Sigmoid colon (tissue), 7 donors: ENCODE measurements around the gene PRDM9. TPM values are rescaled to one million over a fixed set of nuclear protein-coding genes. Genes with fewer than 3 reads are reported as not detected.
"Not testable (repeated sequence)": the region's sequence is repeated elsewhere in the genome, so short reads cannot be mapped to it uniquely, and the experiment has no call there.

Experiments used
- DNase-seq: peaks from one replicate; pipeline ENCODE4 v3.0.0-alpha.2; 2019
- H3K27ac ChIP-seq, 4 donors: fragments of 200-600 bp; sonication (generic); one replicate each; pipeline ENCODE4 v1.5.1; 2016 to 2019; ENCODE audit warnings: mild to moderate bottlenecking in 1 of 4
- H3K27me3 ChIP-seq, 3 donors: fragments of 200-600 bp; sonication (generic); one replicate each; pipeline ENCODE4 v1.5.1; 2019; ENCODE audit warnings: mild to moderate bottlenecking in 1 of 3
- H3K36me3 ChIP-seq, 4 donors: fragments of 200-600 bp; sonication (generic); one replicate each; pipeline ENCODE4 v1.5.1; 2016 to 2019
- H3K4me1 ChIP-seq, 4 donors: fragments of 200-600 bp; sonication (generic); one replicate each; pipeline ENCODE4 v1.5.1; 2017 to 2019
- H3K4me3 ChIP-seq, 4 donors: fragments of 200-600 bp; sonication (generic); one replicate each; pipeline ENCODE4 v1.5.1; 2017 to 2019; ENCODE audit warnings: mild to moderate bottlenecking in 2 of 4, moderate library complexity in 1 of 4
- H3K9me3 ChIP-seq, 4 donors: fragments of 200-600 bp in 3 of 4; sonication (generic) in 3 of 4; one replicate each; pipeline versions ENCODE4 v1.5.1 to v1.6.1; 2013 to 2019
- EP300 ChIP-seq, 4 donors: sonication (generic); formaldehyde crosslinking; IDR thresholded peaks; one replicate each; pipeline ENCODE4 v1.6.1; 2017; ENCODE audit warnings: antibody characterized with exemption in 4 of 4
- POLR2A ChIP-seq, 2 donors: fragments of 450-650 bp; IDR thresholded peaks; one replicate each; pipeline ENCODE4 v1.6.1; 2016; ENCODE audit warnings: antibody characterized with exemption in 2 of 2, mild to moderate bottlenecking in 2 of 2, moderate library complexity in 2 of 2
- POLR2AphosphoS5 ChIP-seq, 4 donors: sonication (generic); formaldehyde crosslinking; IDR thresholded peaks; one replicate each; pipeline ENCODE4 v1.6.1; 2017; ENCODE audit warnings: antibody characterized with exemption in 4 of 4
- WGBS, 2 donors: extraction: QIAGEN DNeasy Blood & Tissue Kit; methylation state at CpG; one replicate each; pipeline ENCODE4 v1.1.7; 2013; 5-methylcytosine and 5-hydroxymethylcytosine counted together
- intact Hi-C: fragments of 100-400 bp; cut with DNase I; formaldehyde crosslinking; loops from one replicate; pipeline ENCODE4 v1.15.1; 2023
- polyA plus RNA-seq, 3 donors: library from polyadenylated mRNA; stranded (reverse); fragments of 200-250 nt; gene quantifications; one replicate each; pipeline ENCODE4 v1.2.3, GENCODE V29; 2013
- total RNA-seq, 4 donors: library from RNA; depleted of rRNA; stranded (reverse); fragments of >200 nt; gene quantifications; one replicate each; pipeline ENCODE4 v1.1.0, GENCODE V29; 2016
- TF ChIP-seq, protein P1 (sequence below), 4 experiments: fragments of 450-650 bp in 3 of 4; fragments of 200-600 bp in 1 of 4; IDR thresholded peaks; one replicate each; pipeline ENCODE4 v1.5.1; 2016 to 2019; ENCODE audit warnings: antibody characterized with exemption in 4 of 4, mild to moderate bottlenecking in 3 of 4, moderate library complexity in 2 of 4
- donor health status: healthy with polysubstance abuse.
- donor health status: Bipolar disorder and iron deficiency.
- donor health status: healthy.

The PRDM9 gene
- total and polyA plus RNA-seq, 7 donors = not detected

- intact Hi-C loops = no loop called here
- peaks cover 0 to 4% (median 0%) of the 10 kb centered on the region in 4 donors for H3K9me3 ChIP-seq
- no peak overlapping the region for H3K27ac ChIP-seq
- DNase-seq = no peak
- no peaks in the 10 kb centered on the region for H3K4me1 ChIP-seq
- WGBS, 2 donors = 87 to 93% methylated on average over 2 of the region's 2 CpGs
- TF ChIP-seq, protein P1, sequence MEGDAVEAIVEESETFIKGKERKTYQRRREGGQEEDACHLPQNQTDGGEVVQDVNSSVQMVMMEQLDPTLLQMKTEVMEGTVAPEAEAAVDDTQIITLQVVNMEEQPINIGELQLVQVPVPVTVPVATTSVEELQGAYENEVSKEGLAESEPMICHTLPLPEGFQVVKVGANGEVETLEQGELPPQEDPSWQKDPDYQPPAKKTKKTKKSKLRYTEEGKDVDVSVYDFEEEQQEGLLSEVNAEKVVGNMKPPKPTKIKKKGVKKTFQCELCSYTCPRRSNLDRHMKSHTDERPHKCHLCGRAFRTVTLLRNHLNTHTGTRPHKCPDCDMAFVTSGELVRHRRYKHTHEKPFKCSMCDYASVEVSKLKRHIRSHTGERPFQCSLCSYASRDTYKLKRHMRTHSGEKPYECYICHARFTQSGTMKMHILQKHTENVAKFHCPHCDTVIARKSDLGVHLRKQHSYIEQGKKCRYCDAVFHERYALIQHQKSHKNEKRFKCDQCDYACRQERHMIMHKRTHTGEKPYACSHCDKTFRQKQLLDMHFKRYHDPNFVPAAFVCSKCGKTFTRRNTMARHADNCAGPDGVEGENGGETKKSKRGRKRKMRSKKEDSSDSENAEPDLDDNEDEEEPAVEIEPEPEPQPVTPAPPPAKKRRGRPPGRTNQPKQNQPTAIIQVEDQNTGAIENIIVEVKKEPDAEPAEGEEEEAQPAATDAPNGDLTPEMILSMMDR (IDR thresholded peaks at IDR 0.05) = no peak
- no peak for TF ChIP-seq POLR2A (IDR thresholded peaks at IDR 0.05)
- no peak for TF ChIP-seq POLR2AphosphoS5 (IDR thresholded peaks at IDR 0.05)
- no peak for TF ChIP-seq EP300 (IDR thresholded peaks at IDR 0.05)
- H3K4me3 ChIP-seq = no peak overlapping the region
- no peaks in the 10 kb centered on the region for H3K27me3 ChIP-seq
- H3K36me3 ChIP-seq = no peaks in the 10 kb centered on the region
These were observed 24.3 kb upstream of the PRDM9 start for GRCh38 chr5:23483090-23483489.

GRCh38 chr5:23484096-23484495, 23.3 kb upstream of the PRDM9 start:
- Histone ChIP-seq H3K4me3 (no peak overlapping the region), H3K4me1 (no peaks in the 10 kb centered on the region), H3K27me3 (no peaks in the 10 kb centered on the region), H3K36me3 (no peaks in the 10 kb centered on the region), H3K9me3 (peaks cover 0 to 4% (median 0%) of the 10 kb centered on the region in 4 donors), H3K27ac (no peak overlapping the region)
- 77 to 85% methylated on average over 5 of the region's 5 CpGs for WGBS, 2 donors
- no peak for TF ChIP-seq POLR2AphosphoS5 (IDR thresholded peaks at IDR 0.05)
- TF ChIP-seq, protein P1 (IDR thresholded peaks at IDR 0.05) = no peak
- TF ChIP-seq POLR2A (IDR thresholded peaks at IDR 0.05) = no peak
- no peak for TF ChIP-seq EP300 (IDR thresholded peaks at IDR 0.05)
- intact Hi-C loops = no loop called here
- DNase-seq = no peak

DNA sequence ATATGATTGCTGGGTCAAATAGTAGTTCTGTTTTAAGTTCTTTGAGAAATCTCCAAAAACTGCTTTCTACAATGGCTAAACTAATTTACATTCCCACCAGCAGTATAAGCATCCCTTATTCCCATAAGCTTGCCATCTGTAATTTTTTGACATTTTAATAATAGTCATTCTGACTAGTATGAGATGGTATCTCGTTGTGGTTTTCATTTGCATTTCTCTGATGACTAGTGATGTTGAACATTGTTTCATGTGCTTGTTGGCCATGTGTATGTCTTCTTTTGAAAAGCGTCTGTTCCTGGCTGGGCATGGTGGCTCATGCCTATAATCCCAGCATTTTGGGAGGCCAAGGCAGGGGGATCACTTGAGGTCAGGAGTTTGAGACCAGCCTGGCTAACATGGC, 21.2 kb upstream of the PRDM9 start:
- H3K4me1 ChIP-seq = not testable (repeated sequence)
- 69 to 83% methylated on average over 2 of the region's 2 CpGs for WGBS, 2 donors

GRCh38 chr5:23490993-23491392, 16.4 kb upstream of the PRDM9 start:
- Histone ChIP-seq H3K27me3 (no peaks in the 10 kb centered on the region), H3K4me3 (no peak overlapping the region), H3K9me3 (peaks cover 0 to under 1% (median 0%) of the 10 kb centered on the region in 4 donors), H3K4me1 (no peaks in the 10 kb centered on the region), H3K36me3 (no peaks in the 10 kb centered on the region), H3K27ac (no peak overlapping the region)
- DNase-seq = no peak
- intact Hi-C loops = no loop called here
- WGBS, 2 donors = 41 to 88% methylated on average over 1 of the region's 1 CpG
- TF ChIP-seq, protein P1 (IDR thresholded peaks at IDR 0.05) = no peak
- TF ChIP-seq EP300 (IDR thresholded peaks at IDR 0.05) (no peak), POLR2AphosphoS5 (IDR thresholded peaks at IDR 0.05) (no peak), POLR2A (IDR thresholded peaks at IDR 0.05) (no peak)

More for the DNA sequence above, 21.2 kb upstream of the PRDM9 start:
- H3K9me3 ChIP-seq, intact Hi-C loops, H3K36me3 ChIP-seq, H3K27me3 ChIP-seq, H3K4me3 ChIP-seq, DNase-seq, H3K27ac ChIP-seq: not testable (repeated sequence)

DNA sequence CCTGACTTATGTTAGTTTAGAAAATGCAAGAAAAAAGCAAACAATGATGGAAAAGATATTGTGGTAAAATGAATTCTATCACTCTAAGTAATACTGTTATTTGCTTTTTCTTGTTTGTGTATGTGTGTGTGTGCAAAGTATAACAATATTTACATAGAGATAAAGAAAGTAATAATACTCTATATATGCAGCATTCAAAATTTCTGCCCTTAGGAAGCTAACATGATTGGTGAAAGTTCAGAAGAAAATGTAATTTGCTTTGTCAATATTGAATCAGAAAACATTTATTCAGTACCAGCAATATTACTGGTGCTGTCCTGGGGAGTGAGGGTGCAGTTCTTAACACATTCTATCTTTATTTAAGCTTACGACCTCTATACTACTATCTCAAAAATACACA, 12.9 kb upstream of the PRDM9 start:
- 20 to 64% methylated on average over 1 of the region's 1 CpG for WGBS, 2 donors
- no peaks in the 10 kb centered on the region for H3K27me3 ChIP-seq
- no peak overlapping the region for H3K27ac ChIP-seq
- no peaks in the 10 kb centered on the region for H3K36me3 ChIP-seq
- TF ChIP-seq POLR2AphosphoS5 (IDR thresholded peaks at IDR 0.05) (no peak), EP300 (IDR thresholded peaks at IDR 0.05) (no peak), POLR2A (IDR thresholded peaks at IDR 0.05) (no peak)
- TF ChIP-seq, protein P1 (IDR thresholded peaks at IDR 0.05) = no peak
- intact Hi-C loops = no loop called here
- no peak for DNase-seq
- H3K9me3 ChIP-seq = no peaks in the 10 kb centered on the region
- no peaks in the 10 kb centered on the region for H3K4me1 ChIP-seq
- H3K4me3 ChIP-seq = no peak overlapping the region
